Cardiac muscle cell (in vitro differentiated cells and primary cell): ENCODE measurements around the gene PPP4R1. TPM values are rescaled to one million over a fixed set of nuclear protein-coding genes. Genes with fewer than 3 reads are reported as not detected.

ENCODE experiments used
- DNase-seq, 2 donors: peaks; one replicate each; pipeline versions ENCODE4 v3.0.0 to v3.0.0-alpha.2; 2010 to 2017; ENCODE audit warnings: low read depth in 1 of 2, low spot score in 1 of 2
- H3K27ac ChIP-seq: fragments of 200-600 bp; sonication (generic); 2 replicates; pipeline ENCODE4 v1.5.1; 2016
- H3K27me3 ChIP-seq: fragments of 200-600 bp; sonication (generic); 2 replicates; pipeline ENCODE4 v1.6.0; 2016; ENCODE audit warnings: control low read depth
- H3K36me3 ChIP-seq: fragments of 200-600 bp; sonication (generic); 2 replicates; pipeline ENCODE4 v1.5.1; 2016; ENCODE audit warnings: control low read depth
- H3K4me1 ChIP-seq: fragments of 200-600 bp; sonication (generic); 2 replicates; pipeline ENCODE4 v1.8.1; 2017; ENCODE audit warnings: low read depth, mild to moderate bottlenecking, mixed run types
- H3K4me3 ChIP-seq: fragments of 200-600 bp; sonication (generic); 2 replicates; pipeline ENCODE4 v1.5.1; 2016; ENCODE audit warnings: mild to moderate bottlenecking
- H3K9me3 ChIP-seq: fragments of 200-600 bp; sonication (generic); 2 replicates; pipeline ENCODE4 v1.5.1; 2017; ENCODE audit warnings: low read depth, mild to moderate bottlenecking, control low read depth
- CTCF ChIP-seq: IDR thresholded peaks from 2 replicates; pipeline ENCODE4 v1.5.1; 2012; ENCODE audit warnings: low read depth, mild to moderate bottlenecking, low read length
- polyA plus RNA-seq: library from polyadenylated mRNA; unstranded; fragments of >200 nt; fragmentation: Nextera tagmentation; extraction: Ambion mirVana; gene quantifications from 2 replicates; pipeline ENCODE4 v1.2.1, GENCODE V29; 2016
- total RNA-seq: library from RNA; depleted of rRNA; stranded (reverse); fragments of >200 nt; gene quantifications from 2 replicates; pipeline ENCODE4 v1.2.3, GENCODE V29; 2016

Gene PPP4R1
- total and polyA plus RNA-seq, 2 experiments from 2014 or later: 36.5 to 75.1 TPM

- peaks cover 83% of the 10 kb centered on the region for H3K36me3 ChIP-seq
Observed at GRCh38 chr18:9557250-9557943, 57.0 kb downstream of the PPP4R1 start.

GRCh38 chr18:9552616-9553015 is 61.7 kb downstream of the PPP4R1 start:
- Histone ChIP-seq H3K27me3 (no peaks in the 10 kb centered on the region), H3K27ac (no peak overlapping the region), H3K4me3 (no peak overlapping the region), H3K36me3 (peaks cover 66% of the 10 kb centered on the region), H3K4me1 (no peaks in the 10 kb centered on the region), H3K9me3 (no peaks in the 10 kb centered on the region)
- no peak for DNase-seq
- no peak for TF ChIP-seq CTCF

More at GRCh38 chr18:9557250-9557943, 57.0 kb downstream of the PPP4R1 start:
- Histone ChIP-seq H3K9me3 (no peaks in the 10 kb centered on the region), H3K27ac (no peak overlapping the region), H3K4me3 (no peak overlapping the region), H3K4me1 (no peaks in the 10 kb centered on the region), H3K27me3 (no peaks in the 10 kb centered on the region)
- TF ChIP-seq CTCF: no peak
- DNase-seq: no peak

- Histone ChIP-seq H3K4me3 (no peak overlapping the region), H3K27me3 (no peaks in the 10 kb centered on the region), H3K27ac (no peak overlapping the region), H3K9me3 (no peaks in the 10 kb centered on the region), H3K4me1 (no peaks in the 10 kb centered on the region), H3K36me3 (peaks cover 67% of the 10 kb centered on the region)
- peak in 1 of 2 donors; percentile 51 for DNase-seq
- TF ChIP-seq CTCF: no peak
Observed at GRCh38 chr18:9552191-9552590, 62.2 kb downstream of the PPP4R1 start.

- peaks cover 68% of the 10 kb centered on the region for H3K36me3 ChIP-seq
- H3K4me3 ChIP-seq: no peak overlapping the region
- no peak for TF ChIP-seq CTCF
- no peaks in the 10 kb centered on the region for H3K4me1 ChIP-seq
- no peaks in the 10 kb centered on the region for H3K9me3 ChIP-seq
- no peaks in the 10 kb centered on the region for H3K27me3 ChIP-seq
- no peak for DNase-seq
- H3K27ac ChIP-seq: no peak overlapping the region
Observed at GRCh38 chr18:9550429-9550828, 63.9 kb downstream of the PPP4R1 start.

- H3K27me3 ChIP-seq: no peaks in the 10 kb centered on the region
- H3K36me3 ChIP-seq: peaks cover 62% of the 10 kb centered on the region
- H3K27ac ChIP-seq: no peak overlapping the region
- no peak for DNase-seq
- H3K9me3 ChIP-seq: no peaks in the 10 kb centered on the region
- no peak for TF ChIP-seq CTCF
- no peaks in the 10 kb centered on the region for H3K4me1 ChIP-seq
- H3K4me3 ChIP-seq: no peak overlapping the region
Observed at GRCh38 chr18:9549405-9549804, 65.0 kb downstream of the PPP4R1 start.

- no peaks in the 10 kb centered on the region for H3K4me1 ChIP-seq
- no peaks in the 10 kb centered on the region for H3K9me3 ChIP-seq
- DNase-seq: no peak
- H3K36me3 ChIP-seq: peaks cover 50% of the 10 kb centered on the region
- H3K27ac ChIP-seq: no peak overlapping the region
- TF ChIP-seq CTCF: no peak
- H3K4me3 ChIP-seq: no peak overlapping the region
- no peaks in the 10 kb centered on the region for H3K27me3 ChIP-seq
Observed at GRCh38 chr18:9547782-9548181, 66.6 kb downstream of the PPP4R1 start.
